Measurements from ENCODE around the gene CDHR3. TPM values are rescaled to one million over a fixed set of nuclear protein-coding genes. Genes with fewer than 3 reads are reported as not detected.

The CDHR3 gene
- total RNA-seq, 2 experiments from 2014 or later = 0.42 to 2.8 TPM

- H3K79me2 ChIP-seq (ENCODE audit: insufficient read depth, low read depth, low read length) = peaks cover 12% of the 10 kb centered on the region; the same call in 1 of the 2 replicates
- ChIA-PET CTCF (ENCODE audit: unreplicated experiment) (interaction anchor here (5.9 kb wide), 1 partner anchor 10 kb away, joined by 52 read pairs; no protein-coding TSS in a partner anchor), POLR2A (interaction anchor here (0.6 to 12.8 kb wide), 6 partner anchors 9 to 85 kb away, joined by 5 to 308 read pairs (median 134); partner anchors contain the start of gene SYPL1)
- no peaks in the 10 kb centered on the region for H3K9me3 ChIP-seq (ENCODE audit: low read length)
- H3K27ac ChIP-seq (ENCODE audit: low read depth, low read length, poor library complexity, severe bottlenecking) = peak overlapping the region; percentile 96
- no TSS peak for BruUV-seq (replicated peaks)
- H3K4me3 ChIP-seq (ENCODE audit: low read depth, low read length, poor library complexity, severe bottlenecking) = peak overlapping the region; percentile 70
- no peaks in the 10 kb centered on the region for H3K9me2 ChIP-seq (ENCODE audit: insufficient read depth, low read length)
- H2AFZ ChIP-seq (ENCODE audit: low read length) = peak overlapping the region; percentile 42; the same call in 1 of the 2 replicates
- no peaks in the 10 kb centered on the region for H3K36me3 ChIP-seq (ENCODE audit: insufficient read depth, low read length)
- intact Hi-C loops (cut with micrococcal nuclease; ENCODE audit: unreplicated experiment) = no loop called here
- peak overlapping the region; percentile 98 for H3K4me2 ChIP-seq (ENCODE audit: low read length)
- TF ChIP-seq EZH2phosphoT487 (IDR thresholded peaks at IDR 0.05; ENCODE audit: borderline replicate concordance, low read depth, low read length) = no peak
- no peak for TF ChIP-seq CTCF (conservative IDR thresholded peaks at IDR 0.05; ENCODE audit: low read length)
- H4K20me1 ChIP-seq (ENCODE audit: insufficient read depth, low read length) = no peaks in the 10 kb centered on the region
- H3K4me1 ChIP-seq (ENCODE audit: insufficient read depth, low read length, poor library complexity, severe bottlenecking) = peaks cover 98% of the 10 kb centered on the region
- DNase-seq (ENCODE audit: low spot score) = no peak
These were observed 105.9 kb downstream of the CDHR3 start for GRCh38 chr7:106068986-106069385.

GRCh38 chr7:106069471-106070200 lies 106.6 kb downstream of the CDHR3 start:
- TF ChIP-seq EZH2phosphoT487 (IDR thresholded peaks at IDR 0.05; ENCODE audit: borderline replicate concordance, low read depth, low read length) (no peak), CTCF (conservative IDR thresholded peaks at IDR 0.05; ENCODE audit: low read length) (no peak)
- H4K20me1 ChIP-seq (ENCODE audit: insufficient read depth, low read length) = no peaks in the 10 kb centered on the region
- DNase-seq (ENCODE audit: low spot score) = no peak
- H3K27ac ChIP-seq (ENCODE audit: low read depth, low read length, poor library complexity, severe bottlenecking) = peak overlapping the region; percentile 96
- no peaks in the 10 kb centered on the region for H3K9me3 ChIP-seq (ENCODE audit: low read length)
- H3K36me3 ChIP-seq (ENCODE audit: insufficient read depth, low read length) = no peaks in the 10 kb centered on the region
- H2AFZ ChIP-seq (ENCODE audit: low read length) = peak overlapping the region; percentile 42; the same call in 1 of the 2 replicates
- intact Hi-C loops (cut with micrococcal nuclease; ENCODE audit: unreplicated experiment) = loop anchor here (5.0 kb wide), 2 partner anchors 1023 to 1057 kb away; partner anchors contain the start of gene KMT2E
- H3K4me2 ChIP-seq (ENCODE audit: low read length) = peak overlapping the region; percentile 98
- H3K9me2 ChIP-seq (ENCODE audit: insufficient read depth, low read length) = no peaks in the 10 kb centered on the region
- POLR2A ChIA-PET = interaction anchor here (2.4 to 12.8 kb wide), 6 partner anchors 9 to 80 kb away, joined by 9 to 308 read pairs (median 134); partner anchors contain the start of gene SYPL1
- H3K4me3 ChIP-seq (ENCODE audit: low read depth, low read length, poor library complexity, severe bottlenecking) = peak overlapping the region; percentile 70
- BruUV-seq (replicated peaks) = no TSS peak
- CTCF ChIA-PET (ENCODE audit: unreplicated experiment) = interaction anchor here (1.2 to 5.9 kb wide), 2 partner anchors 10 to 82 kb away, joined by 5 to 52 read pairs; no protein-coding TSS in a partner anchor
- peaks cover 98% of the 10 kb centered on the region for H3K4me1 ChIP-seq (ENCODE audit: insufficient read depth, low read length, poor library complexity, severe bottlenecking)
- peaks cover 12% of the 10 kb centered on the region; the same call in 1 of the 2 replicates for H3K79me2 ChIP-seq (ENCODE audit: insufficient read depth, low read depth, low read length)

Data from OCI-LY7 (cell line).